H1 (cell line): Measurements from ENCODE around the gene MT1F. TPM values are rescaled to one million over a fixed set of nuclear protein-coding genes. Genes with fewer than 3 reads are reported as not detected.

Source experiments
- CTCF ChIA-PET: fragments of 300-600 bp; sonication (Branson Sonifier 250); formaldehyde crosslinking; loops from one replicate; lab custom pipeline; 2021; ENCODE audit not compliant: partially characterized antibody; lab: Charles Lee
- POLR2A ChIA-PET: fragments of 300-600 bp; sonication (Branson Sonifier 250); formaldehyde crosslinking; loops from one replicate; lab custom pipeline; 2021; ENCODE audit warnings: inconsistent platforms; ENCODE audit not compliant: partially characterized antibody; lab: Charles Lee
- DNase-seq, 2 experiments: peaks; one replicate each; pipeline versions ENCODE4 v3.0.0 to v3.0.0-alpha.2; 2010 to 2022; ENCODE audit warnings: low spot score in 2 of 2, low read depth in 1 of 2, mixed read lengths in 1 of 2
- FAIRE-seq: peaks from 2 replicates; lab custom pipeline; 2011; peaks lifted over from hg19 to GRCh38; lab: Jason Lieb, UNC
- H2AFZ ChIP-seq: 2 replicates; pipeline ENCODE4 v1.8.1; 2012; ENCODE audit warnings: low read length, inconsistent platforms
- H2AK5ac ChIP-seq: 2 replicates; pipeline ENCODE4 v1.6.1; 2013; ENCODE audit warnings: low read depth, low read length
- H2BK120ac ChIP-seq: replicated peaks from 2 replicates; pipeline ENCODE3; 2013; ENCODE audit warnings: low read depth, low read length, inconsistent platforms
- H2BK12ac ChIP-seq: 2 replicates; pipeline ENCODE4 v1.6.1; 2013; ENCODE audit warnings: low read depth, low read length
- H2BK15ac ChIP-seq: 2 replicates; pipeline ENCODE4 v1.6.1; 2013; ENCODE audit warnings: low read length
- H2BK20ac ChIP-seq: 2 replicates; pipeline ENCODE4 v1.6.1; 2013; ENCODE audit warnings: low read length
- H2BK5ac ChIP-seq: 2 replicates; pipeline ENCODE4 v1.6.1; 2013; ENCODE audit warnings: low read depth, low read length
- H3K14ac ChIP-seq: 2 replicates; pipeline ENCODE4 v1.6.1; 2013; ENCODE audit warnings: inconsistent platforms; ENCODE audit not compliant: insufficient read length
- H3K18ac ChIP-seq: 2 replicates; pipeline ENCODE4 v1.6.1; 2013; ENCODE audit warnings: low read length; ENCODE audit errors: extremely low read depth
- H3K23ac ChIP-seq: 2 replicates; pipeline ENCODE4 v1.6.1; 2013; ENCODE audit warnings: inconsistent platforms; ENCODE audit not compliant: insufficient read length
- H3K23me2 ChIP-seq: 2 replicates; pipeline ENCODE4 v1.6.1; 2013; ENCODE audit warnings: low read depth, low read length
- H3K27ac ChIP-seq: 2 replicates; pipeline ENCODE4 v1.6.1; 2011; ENCODE audit warnings: low read depth, low read length, inconsistent platforms
- H3K27me3 ChIP-seq, 4 experiments: replicated peaks in 1 of 4; 1 replicate in 1 of 4; 2 replicates in 3 of 4; pipeline versions ENCODE4 v1.6.1 to v1.8.1; 2011 to 2013; ENCODE audit warnings: low read length in 3 of 4, mild to moderate bottlenecking in 3 of 4, inconsistent platforms in 2 of 4, mixed read lengths in 2 of 4, moderate library complexity in 1 of 4; ENCODE audit not compliant: control insufficient read depth in 3 of 4, insufficient read depth in 3 of 4; ENCODE audit errors: extremely low read depth in 1 of 4
- H3K36me3 ChIP-seq, 4 experiments: 2 replicates each; pipeline versions ENCODE4 v1.6.1 to v1.8.1; 2011 to 2013; ENCODE audit warnings: mild to moderate bottlenecking in 4 of 4, low read length in 3 of 4, moderate library complexity in 2 of 4, control low read depth in 1 of 4, inconsistent platforms in 1 of 4; ENCODE audit not compliant: insufficient read depth in 4 of 4, control insufficient read depth in 2 of 4
- H3K4ac ChIP-seq: replicated peaks from 2 replicates; pipeline ENCODE3; 2013; ENCODE audit warnings: low read length, low read depth, mixed read lengths, inconsistent platforms; ENCODE audit not compliant: insufficient read length
- H3K4me1 ChIP-seq, 4 experiments: replicated peaks in 1 of 4; 1 replicate in 1 of 4; 2 replicates in 3 of 4; pipeline versions ENCODE4 v1.6.1 to v1.8.1; 2011 to 2013; ENCODE audit warnings: low read length in 3 of 4, inconsistent platforms in 2 of 4, mixed read lengths in 1 of 4; ENCODE audit not compliant: insufficient read depth in 4 of 4, control insufficient read depth in 3 of 4
- H3K4me2 ChIP-seq, 2 experiments: 2 replicates each; pipeline versions ENCODE4 v1.6.1 to v1.8.1; 2011 to 2013; ENCODE audit warnings: low read depth in 2 of 2, low read length in 2 of 2, control low read depth in 1 of 2, inconsistent platforms in 1 of 2, mild to moderate bottlenecking in 1 of 2; ENCODE audit not compliant: insufficient read depth in 1 of 2
- H3K4me3 ChIP-seq, 4 experiments: fragments of 200-600, 300-600 bp in 1 of 4; sonication (generic), shearing (Covaris generic), sonication (Bioruptor Twin) in 1 of 4; 2 replicates each; pipeline versions ENCODE4 v1.5.1 to v1.8.1; 2011 to 2016; ENCODE audit warnings: low read length in 4 of 4, low read depth in 3 of 4, control low read depth in 2 of 4, inconsistent platforms in 2 of 4, mild to moderate bottlenecking in 2 of 4, mixed read lengths in 1 of 4, moderate library complexity in 1 of 4; ENCODE audit not compliant: insufficient read depth in 2 of 4; ENCODE audit errors: extremely low read depth in 1 of 4
- H3K56ac ChIP-seq: replicated peaks from 2 replicates; pipeline ENCODE3; 2013; ENCODE audit warnings: low read depth, mild to moderate bottlenecking, mixed read lengths, low read length, inconsistent platforms; ENCODE audit not compliant: insufficient read length
- H3K79me1 ChIP-seq: 2 replicates; pipeline ENCODE4 v1.6.1; 2013; ENCODE audit warnings: low read depth, low read length, control low read depth
- H3K79me2 ChIP-seq, 2 experiments: 2 replicates each; pipeline versions ENCODE4 v1.6.1 to v1.8.1; 2012 to 2013; ENCODE audit warnings: low read length in 2 of 2, mild to moderate bottlenecking in 2 of 2, inconsistent platforms in 1 of 2; ENCODE audit not compliant: insufficient read depth in 2 of 2, control insufficient read depth in 1 of 2
- H3K9ac ChIP-seq, 4 experiments: replicated peaks in 1 of 4; 1 replicate in 1 of 4; 2 replicates in 3 of 4; pipeline versions ENCODE4 v1.6.1 to v1.8.1; 2011 to 2013; ENCODE audit warnings: low read depth in 3 of 4, low read length in 3 of 4, control low read depth in 2 of 4, mild to moderate bottlenecking in 2 of 4, moderate library complexity in 2 of 4, inconsistent platforms in 1 of 4; ENCODE audit errors: extremely low read depth in 1 of 4
- H3K9me3 ChIP-seq, 2 experiments: 2 replicates each; pipeline versions ENCODE4 v1.6.1 to v1.8.1; 2012 to 2013; ENCODE audit warnings: mild to moderate bottlenecking in 2 of 2, moderate library complexity in 2 of 2, control low read depth in 1 of 2, inconsistent platforms in 1 of 2, low read depth in 1 of 2, low read length in 1 of 2, mixed read lengths in 1 of 2; ENCODE audit not compliant: insufficient read depth in 2 of 2
- H4K20me1 ChIP-seq, 2 experiments: replicated peaks in 1 of 2; 2 replicates each; pipeline versions ENCODE3 to v1.8.1; 2011 to 2013; ENCODE audit warnings: inconsistent platforms in 2 of 2, low read length in 2 of 2, mild to moderate bottlenecking in 1 of 2; ENCODE audit not compliant: insufficient read depth in 2 of 2, control insufficient read depth in 1 of 2
- H4K5ac ChIP-seq: 2 replicates; pipeline ENCODE4 v1.6.1; 2013; ENCODE audit warnings: low read length, low read depth, mixed read lengths, inconsistent platforms; ENCODE audit not compliant: insufficient read length
- H4K8ac ChIP-seq: 2 replicates; pipeline ENCODE4 v1.8.0; 2013; ENCODE audit warnings: mild to moderate bottlenecking, moderate library complexity, low read length, inconsistent platforms; ENCODE audit not compliant: insufficient read depth; ENCODE audit errors: extremely low read depth
- H4K91ac ChIP-seq: replicated peaks from 2 replicates; pipeline ENCODE3; 2013; ENCODE audit warnings: low read length, mixed read lengths, inconsistent platforms; ENCODE audit not compliant: insufficient read length
- EZH2 ChIP-seq: fragments of 200-600 bp; sonication (generic); IDR thresholded peaks from 2 replicates; pipeline ENCODE4 v1.7.1; 2012; ENCODE audit warnings: low read depth, mild to moderate bottlenecking, moderate library complexity, low read length, inconsistent platforms; ENCODE audit not compliant: severe bottlenecking
- KDM1A ChIP-seq: fragments of 200-600, 300-600 bp; sonication (generic); IDR thresholded peaks from 2 replicates; pipeline ENCODE4 v1.7.1; 2016; ENCODE audit warnings: mild to moderate bottlenecking, low read length, borderline replicate concordance
- SUZ12 ChIP-seq: fragments of 200-600 bp; sonication (generic); IDR thresholded peaks from 2 replicates; pipeline ENCODE4 v1.6.1; 2012; ENCODE audit warnings: mild to moderate bottlenecking, inconsistent platforms, low read length, moderate library complexity, mixed read lengths
- WGBS, 2 experiments: shearing (Covaris generic) in 1 of 2; methylation state at CpG; one replicate each; pipeline versions ENCODE4 v1.1.6 to v1.1.7; 2013 to 2015; ENCODE audit warnings: low lambda C conversion rate in 2 of 2, mixed read lengths in 2 of 2, inconsistent platforms in 1 of 2, low coverage in 1 of 2, missing lambda C conversion rate in 1 of 2; ENCODE audit not compliant: insufficient replicate concordance in 2 of 2, insufficient coverage in 1 of 2, insufficient read length in 1 of 2; ENCODE audit errors: extremely low coverage in 1 of 2, missing lambda C conversion rate in 1 of 2; 5-methylcytosine and 5-hydroxymethylcytosine counted together
- polyA plus RNA-seq, 7 experiments: library from polyadenylated mRNA; depleted of rRNA in 3 of 7; stranded (reverse) in 5 of 7; unstranded in 2 of 7; fragments of >200 nt in 5 of 7; fragments of 200-250 nt in 2 of 7; gene quantifications; 1 replicate in 5 of 7; 2 replicates in 1 of 7; 4 replicates in 1 of 7; pipeline versions ENCODE4 v1.2.1 to v1.2.3, GENCODE V29; 2011 to 2013; ENCODE audit warnings: missing spikeins in 2 of 7, mixed read lengths in 2 of 7
- total RNA-seq: library from RNA; stranded (reverse); fragmentation: NEBNext Ultra II Directional; extraction: Animal tissue kit (Norgen Biotek cat#: 25700); gene quantifications from 2 replicates; pipeline ENCODE4 v1.2.1, GENCODE V29; 2021

The MT1F gene
- total and polyA plus RNA-seq, 2 of the 8 experiments (the other 6 are each of a cell fraction or from before 2014, with no cell fraction given), result 5.9 to 20.8 TPM

GRCh38 chr16:56610609-56611111, 47.1 kb upstream of the MT1F start:
- Histone ChIP-seq H3K79me2 (no peaks in the 10 kb centered on the region), H4K5ac (no peak overlapping the region), H2BK12ac (no peak overlapping the region; the same call in 1 of the 2 replicates), H2AFZ (no peak overlapping the region), H3K14ac (no peak overlapping the region), H3K36me3 (no peaks in the 10 kb centered on the region), H3K27me3 (peaks cover 27 to 74% (median 60%) of the 10 kb centered on the region in 4 experiments), H2BK20ac (no peak overlapping the region), H4K8ac (no peak overlapping the region), H2BK120ac (no peak overlapping the region), H3K4me2 (peak overlapping the region in 1 of 2 experiments; percentile 77; a peak in 1 of 4 replicates), H3K4ac (no peak overlapping the region), H3K23me2 (peaks cover 11% of the 10 kb centered on the region; the same call in 1 of the 2 replicates), H3K27ac (no peak overlapping the region), H3K23ac (no peak overlapping the region), H3K79me1 (no peaks in the 10 kb centered on the region), H3K9ac (no peak overlapping the region), H3K4me3 (no peak overlapping the region), H3K18ac (no peak overlapping the region), H3K4me1 (peaks cover 7 to 21% (median 10%) of the 10 kb centered on the region in 4 experiments), H2BK15ac (peak overlapping the region; percentile 24; the same call in 1 of the 2 replicates), H3K56ac (no peak overlapping the region), H4K20me1 (peaks cover 0 to 2% of the 10 kb centered on the region in 2 experiments), H2AK5ac (no peak overlapping the region), H2BK5ac (no peak overlapping the region), H4K91ac (no peak overlapping the region), H3K9me3 (no peaks in the 10 kb centered on the region)
- FAIRE-seq (no peak), DNase-seq (no peak)
- WGBS, 2 experiments, result 68% methylated on average over 2 of the region's 2 CpGs; no CpG with 5 or more reads in 1 of the 2 experiments
- CTCF ChIA-PET, result interaction anchor here (1.0 to 2.0 kb wide), 3 partner anchors 10 to 52 kb away, joined by 3 to 5 read pairs (median 3); partner anchors contain the start of gene MT1E
- TF ChIP-seq SUZ12 (0 out of 2 replicates have a peak, but pooled peaks have one; percentile 10), KDM1A (0 out of 2 replicates have a peak, but pooled peaks have one; percentile 20), EZH2 (no peak)
- POLR2A ChIA-PET, result interaction anchor here (1.2 to 8.0 kb wide), 3 partner anchors 10 to 18 kb away, joined by 4 to 66 read pairs (median 4); partner anchors contain the start of gene MT1E
